Fibroblast of lung (primary cell): ENCODE measurements around the gene BBC3. TPM values are rescaled to one million over a fixed set of nuclear protein-coding genes. Genes with fewer than 3 reads are reported as not detected.

ENCODE experiments used
- DNase-seq, 2 donors: peaks; one replicate each; pipeline versions ENCODE4 v3.0.0 to v3.0.0-alpha.2; 2010; ENCODE audit warnings: low read depth in 2 of 2
- H2AFZ ChIP-seq: 2 replicates; pipeline ENCODE4 v1.5.1; 2012; ENCODE audit warnings: low read length, control low read depth, inconsistent platforms
- H3K27ac ChIP-seq: 2 replicates; pipeline ENCODE4 v1.5.1; 2011; ENCODE audit warnings: low read length, control low read depth; ENCODE audit not compliant: insufficient read depth
- H3K27me3 ChIP-seq: 2 replicates; pipeline ENCODE4 v1.5.1; 2011; ENCODE audit warnings: mild to moderate bottlenecking, low read length; ENCODE audit not compliant: control insufficient read depth, insufficient read depth
- H3K36me3 ChIP-seq: 2 replicates; pipeline ENCODE4 v1.5.1; 2011; ENCODE audit warnings: low read length; ENCODE audit not compliant: control insufficient read depth, insufficient read depth
- H3K4me1 ChIP-seq: 2 replicates; pipeline ENCODE4 v1.5.1; 2011; ENCODE audit warnings: low read length; ENCODE audit not compliant: control insufficient read depth, insufficient read depth; ENCODE audit errors: extremely low read depth
- H3K4me2 ChIP-seq: 2 replicates; pipeline ENCODE4 v1.5.1; 2011; ENCODE audit warnings: low read length, control low read depth; ENCODE audit not compliant: insufficient read depth; ENCODE audit errors: extremely low read depth
- H3K4me3 ChIP-seq, 4 experiments: fragments of 200-600 bp in 1 of 4; sonication (generic) in 1 of 4; replicated peaks in 1 of 4; 2 replicates each; pipeline ENCODE4 v1.5.1; 2011 to 2016; ENCODE audit warnings: low read length in 4 of 4, low read depth in 3 of 4, mild to moderate bottlenecking in 3 of 4, control low read depth in 2 of 4, inconsistent platforms in 1 of 4, mixed read lengths in 1 of 4; ENCODE audit not compliant: insufficient read depth in 1 of 4; ENCODE audit errors: control extremely low read depth in 1 of 4
- H3K79me2 ChIP-seq: 2 replicates; pipeline ENCODE4 v1.5.1; 2012; ENCODE audit warnings: mild to moderate bottlenecking, low read length, inconsistent platforms; ENCODE audit not compliant: control insufficient read depth, insufficient read depth
- H3K9ac ChIP-seq: 2 replicates; pipeline ENCODE4 v1.5.1; 2011; ENCODE audit warnings: mild to moderate bottlenecking, low read length, control low read depth; ENCODE audit not compliant: insufficient read depth
- H3K9me3 ChIP-seq: 2 replicates; pipeline ENCODE4 v1.5.1; 2012; ENCODE audit warnings: low read depth, low read length; ENCODE audit not compliant: control insufficient read depth, insufficient read depth
- H4K20me1 ChIP-seq: 2 replicates; pipeline ENCODE4 v1.5.1; 2011; ENCODE audit warnings: low read length; ENCODE audit not compliant: control insufficient read depth, insufficient read depth; ENCODE audit errors: extremely low read depth
- CTCF ChIP-seq, 2 donors: IDR thresholded peaks in 1 of 2; conservative IDR thresholded peaks in 1 of 2; 1 replicate in 1 of 2; 2 replicates in 1 of 2; pipeline ENCODE4 v1.5.1; 2011 to 2012; ENCODE audit warnings: low read length in 2 of 2, control low read depth in 1 of 2, inconsistent platforms in 1 of 2, low read depth in 1 of 2, mild to moderate bottlenecking in 1 of 2
- EZH2 ChIP-seq: IDR thresholded peaks from 2 replicates; pipeline ENCODE4 v1.5.1; 2012; ENCODE audit warnings: low read length, control low read depth, mild to moderate bottlenecking; ENCODE audit errors: missing control alignments
- polyA plus RNA-seq, 2 donors: library from polyadenylated mRNA; depleted of rRNA in 1 of 2; stranded (reverse) in 1 of 2; unstranded in 1 of 2; fragments of >200 nt; gene quantifications; 2 replicates each; pipeline ENCODE4 v1.2.1, GENCODE V29; 2011 to 2012; ENCODE audit warnings: missing spikeins in 1 of 2
- total RNA-seq: library from RNA; depleted of rRNA; stranded (reverse); fragments of >200 nt; gene quantifications from 2 replicates; pipeline ENCODE4 v1.2.1, GENCODE V29; 2014

The BBC3 gene
- total and polyA plus RNA-seq, 2 donors (not counting 1 experiment from before 2014, with no cell fraction given), result 2.4 to 37.7 TPM

GRCh38 chr19:47228937-47229675 lies 1.9 kb downstream of the BBC3 start:
- Histone ChIP-seq H4K20me1 (no peaks in the 10 kb centered on the region), H3K36me3 (no peaks in the 10 kb centered on the region), H3K27ac (peak overlapping the region; percentile 97), H3K9ac (peak overlapping the region; percentile 71), H3K9me3 (no peaks in the 10 kb centered on the region), H2AFZ (no peak overlapping the region), H3K27me3 (no peaks in the 10 kb centered on the region), H3K79me2 (peaks cover 23% of the 10 kb centered on the region), H3K4me3 (peak overlapping the region; percentile 89 to 99 (median 98)), H3K4me2 (peak overlapping the region; percentile 94), H3K4me1 (peaks cover 27% of the 10 kb centered on the region)
- no peak for TF ChIP-seq CTCF (conservative IDR thresholded peaks at IDR 0.05 in 1 of 2, IDR thresholded peaks at IDR 0.05 in 1 of 2; ENCODE audit: low read depth in 1 of 2, low read length in 2 of 2)
- TF ChIP-seq EZH2, result no peak
- peak; percentile 46 to 50 for DNase-seq

GRCh38 chr19:47228168-47228936 lies 2.6 kb downstream of the BBC3 start:
- H3K4me3 ChIP-seq, result peak overlapping the region; percentile 51 to 99 (median 98)
- H2AFZ ChIP-seq, result no peak overlapping the region
- peaks cover 27% of the 10 kb centered on the region for H3K4me1 ChIP-seq
- no peaks in the 10 kb centered on the region for H3K9me3 ChIP-seq
- TF ChIP-seq CTCF (conservative IDR thresholded peaks at IDR 0.05 in 1 of 2, IDR thresholded peaks at IDR 0.05 in 1 of 2; ENCODE audit: low read depth in 1 of 2, low read length in 2 of 2) (no peak), EZH2 (no peak)
- H3K27ac ChIP-seq, result peak overlapping the region; percentile 97
- peak overlapping the region; percentile 67 for H3K9ac ChIP-seq
- DNase-seq, result peak in 1 of 2 donors; percentile 11
- H4K20me1 ChIP-seq, result no peaks in the 10 kb centered on the region
- peaks cover 23% of the 10 kb centered on the region for H3K79me2 ChIP-seq
- H3K27me3 ChIP-seq, result no peaks in the 10 kb centered on the region
- peaks cover 1% of the 10 kb centered on the region for H3K36me3 ChIP-seq
- peak overlapping the region; percentile 94 for H3K4me2 ChIP-seq
